ENCODE results near the gene DUSP5.

Gene DUSP5

DNA sequence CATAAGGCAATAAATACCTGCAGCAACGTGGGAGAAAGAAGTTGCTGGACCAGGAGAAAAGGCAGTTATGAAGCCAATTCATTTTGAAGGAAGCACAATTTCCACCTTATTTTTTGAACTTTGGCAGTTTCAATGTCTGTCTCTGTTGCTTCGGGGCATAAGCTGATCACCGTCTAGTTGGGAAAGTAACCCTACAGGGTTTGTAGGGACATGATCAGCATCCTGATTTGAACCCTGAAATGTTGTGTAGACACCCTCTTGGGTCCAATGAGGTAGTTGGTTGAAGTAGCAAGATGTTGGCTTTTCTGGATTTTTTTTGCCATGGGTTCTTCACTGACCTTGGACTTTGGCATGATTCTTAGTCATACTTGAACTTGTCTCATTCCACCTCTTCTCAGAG, 13.0 kb downstream of the DUSP5 start:
- Histone ChIP-seq H3K27ac (no peak overlapping the region), H3K9me3 (ENCODE audit: severe bottlenecking) (no peaks in the 10 kb centered on the region), H3K27me3 (ENCODE audit: insufficient read depth, low read depth, severe bottlenecking) (no peaks in the 10 kb centered on the region), H3K36me3 (peaks cover 86% of the 10 kb centered on the region), H3K4me3 (ENCODE audit: low read depth, low read length) (no peak overlapping the region)
- DNase-seq, result no peak
- TF ChIP-seq, protein P1, sequence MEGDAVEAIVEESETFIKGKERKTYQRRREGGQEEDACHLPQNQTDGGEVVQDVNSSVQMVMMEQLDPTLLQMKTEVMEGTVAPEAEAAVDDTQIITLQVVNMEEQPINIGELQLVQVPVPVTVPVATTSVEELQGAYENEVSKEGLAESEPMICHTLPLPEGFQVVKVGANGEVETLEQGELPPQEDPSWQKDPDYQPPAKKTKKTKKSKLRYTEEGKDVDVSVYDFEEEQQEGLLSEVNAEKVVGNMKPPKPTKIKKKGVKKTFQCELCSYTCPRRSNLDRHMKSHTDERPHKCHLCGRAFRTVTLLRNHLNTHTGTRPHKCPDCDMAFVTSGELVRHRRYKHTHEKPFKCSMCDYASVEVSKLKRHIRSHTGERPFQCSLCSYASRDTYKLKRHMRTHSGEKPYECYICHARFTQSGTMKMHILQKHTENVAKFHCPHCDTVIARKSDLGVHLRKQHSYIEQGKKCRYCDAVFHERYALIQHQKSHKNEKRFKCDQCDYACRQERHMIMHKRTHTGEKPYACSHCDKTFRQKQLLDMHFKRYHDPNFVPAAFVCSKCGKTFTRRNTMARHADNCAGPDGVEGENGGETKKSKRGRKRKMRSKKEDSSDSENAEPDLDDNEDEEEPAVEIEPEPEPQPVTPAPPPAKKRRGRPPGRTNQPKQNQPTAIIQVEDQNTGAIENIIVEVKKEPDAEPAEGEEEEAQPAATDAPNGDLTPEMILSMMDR (IDR thresholded peaks at IDR 0.05; ENCODE audit: low read depth, low read length), result no peak

DNA sequence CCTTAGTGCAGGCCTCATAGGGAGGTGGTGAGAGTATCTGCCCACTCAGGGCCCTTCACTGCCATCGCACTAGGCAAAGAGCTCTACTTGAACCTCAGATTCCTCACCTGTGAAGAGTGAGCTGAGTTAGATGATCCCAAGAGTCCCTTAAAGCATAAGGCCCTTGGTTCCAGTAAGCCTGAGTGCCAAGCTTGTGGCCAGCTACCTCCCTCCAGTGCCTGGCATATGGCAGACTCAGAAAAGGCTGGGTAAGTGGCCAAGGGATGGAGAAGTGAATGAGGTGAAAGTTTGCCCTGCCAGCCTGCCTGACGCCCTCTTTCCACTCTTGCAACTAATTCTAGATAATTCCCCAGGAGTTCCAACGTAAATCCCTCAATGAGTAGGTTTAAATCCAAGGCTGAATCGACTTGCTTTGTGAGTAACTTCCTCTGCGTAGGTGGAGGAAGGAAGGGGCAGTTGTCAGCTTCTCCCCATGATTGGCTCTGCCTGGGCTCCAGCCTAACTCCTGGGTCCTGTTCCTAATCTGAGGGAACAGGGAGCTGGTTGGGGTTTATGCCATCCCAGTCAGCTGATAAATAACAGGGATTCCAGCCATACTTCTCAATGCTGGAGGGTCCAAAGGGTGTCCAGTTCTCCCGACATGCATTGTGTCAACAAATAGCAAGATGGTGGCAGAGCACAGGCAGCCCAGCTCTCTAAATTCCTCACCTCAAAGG, 14.2 kb downstream of the DUSP5 start:
- DNase-seq, result no peak
- H3K9me3 ChIP-seq (ENCODE audit: severe bottlenecking), result no peaks in the 10 kb centered on the region

DNA sequence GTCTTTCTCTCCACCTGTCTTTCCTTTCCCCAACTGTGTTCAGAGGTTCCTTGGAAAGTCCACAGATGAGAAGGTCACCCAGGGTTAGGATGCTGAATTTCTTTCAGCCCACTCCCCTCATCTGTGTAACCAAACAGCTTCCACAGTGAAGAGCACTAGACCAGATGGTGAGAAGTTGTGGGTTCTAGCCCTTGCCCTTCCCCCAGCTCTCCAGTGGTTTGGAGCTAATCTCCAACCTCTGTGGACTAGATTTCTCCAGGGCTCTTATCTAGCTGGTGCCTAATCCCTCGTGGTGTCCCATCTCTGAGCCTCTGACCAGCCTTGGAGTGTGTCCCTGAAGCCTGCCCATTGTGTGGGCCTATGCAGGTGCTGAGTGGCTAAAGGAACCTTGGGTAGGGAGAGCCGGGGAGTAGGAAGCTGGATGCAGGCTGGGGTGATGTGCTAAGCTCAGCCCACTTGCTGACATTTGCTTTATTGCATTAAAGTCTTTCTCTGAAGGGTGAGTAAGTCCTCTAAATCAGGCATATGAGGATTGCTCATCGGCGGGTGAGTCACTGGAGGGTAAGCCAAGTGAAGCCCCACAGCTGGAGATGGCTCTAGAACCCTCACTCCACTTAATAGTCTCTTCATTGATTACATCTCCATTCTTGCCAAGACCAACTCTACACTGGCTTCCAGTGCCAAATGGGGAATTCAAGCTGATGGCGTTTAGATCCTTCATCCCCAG, 14.9 kb downstream of the DUSP5 start:
- Histone ChIP-seq H3K27ac (no peak overlapping the region), H3K36me3 (peaks cover 67% of the 10 kb centered on the region), H3K27me3 (ENCODE audit: insufficient read depth, low read depth, severe bottlenecking) (no peaks in the 10 kb centered on the region), H3K4me3 (ENCODE audit: low read depth, low read length) (no peak overlapping the region), H3K9me3 (ENCODE audit: severe bottlenecking) (no peaks in the 10 kb centered on the region)
- TF ChIP-seq, protein P1 (IDR thresholded peaks at IDR 0.05; ENCODE audit: low read depth, low read length), result no peak
- no peak for DNase-seq

More for the DNA sequence above, 14.2 kb downstream of the DUSP5 start:
- H3K4me3 ChIP-seq (ENCODE audit: low read depth, low read length), result no peak overlapping the region
- H3K36me3 ChIP-seq, result peaks cover 75% of the 10 kb centered on the region
- TF ChIP-seq, protein P1 (IDR thresholded peaks at IDR 0.05; ENCODE audit: low read depth, low read length), result no peak
- no peak overlapping the region for H3K27ac ChIP-seq
- no peaks in the 10 kb centered on the region for H3K27me3 ChIP-seq (ENCODE audit: insufficient read depth, low read depth, severe bottlenecking)

DNA sequence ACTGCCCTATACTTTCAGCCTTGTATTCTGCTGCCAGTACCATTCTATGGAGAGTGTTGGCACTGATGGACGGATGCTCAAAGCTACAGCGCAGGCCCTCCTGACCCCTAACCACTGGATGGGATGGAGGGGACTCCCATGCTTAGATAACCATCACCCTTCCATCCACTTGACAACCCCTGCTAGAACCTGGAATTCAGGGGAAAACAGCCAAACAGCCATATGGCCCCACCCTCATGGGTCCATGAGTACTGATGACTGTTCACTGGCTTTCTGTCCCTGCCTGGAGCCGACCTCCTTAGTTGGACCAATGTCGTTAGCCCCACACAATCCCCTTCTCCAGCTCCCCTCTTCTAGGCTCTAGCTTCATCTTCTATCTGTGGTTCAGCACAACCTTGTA, 16.2 kb downstream of the DUSP5 start:
- H3K27ac ChIP-seq, result no peak overlapping the region
- no peak overlapping the region for H3K4me3 ChIP-seq (ENCODE audit: low read depth, low read length)
- no peaks in the 10 kb centered on the region for H3K9me3 ChIP-seq (ENCODE audit: severe bottlenecking)
- TF ChIP-seq, protein P1 (IDR thresholded peaks at IDR 0.05; ENCODE audit: low read depth, low read length), result no peak
- H3K36me3 ChIP-seq, result peaks cover 54% of the 10 kb centered on the region
- no peaks in the 10 kb centered on the region for H3K27me3 ChIP-seq (ENCODE audit: insufficient read depth, low read depth, severe bottlenecking)
- DNase-seq, result no peak

DNA sequence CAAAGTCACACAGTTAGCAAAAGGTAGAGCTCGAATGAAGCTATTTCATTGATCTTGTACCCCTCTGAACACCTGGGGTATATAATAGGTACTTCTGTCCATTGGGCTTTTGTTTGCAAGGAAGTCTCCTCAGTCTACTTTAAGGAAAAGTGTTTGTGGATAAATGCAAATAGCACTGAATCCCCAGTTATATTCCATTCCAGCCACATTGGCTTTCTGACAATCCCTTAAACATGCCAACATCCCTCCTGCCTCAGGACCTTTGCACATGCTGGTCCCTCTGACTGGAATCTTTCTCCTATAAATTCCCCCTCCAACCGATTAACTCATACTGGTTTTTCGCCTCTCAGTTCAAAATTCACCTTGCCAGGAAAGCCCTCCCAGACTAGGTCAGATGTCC, 17.1 kb downstream of the DUSP5 start:
- DNase-seq, result no peak
- TF ChIP-seq, protein P1 (IDR thresholded peaks at IDR 0.05; ENCODE audit: low read depth, low read length), result no peak

More for the DNA sequence above, 17.1 kb downstream of the DUSP5 start:
- peaks cover 45% of the 10 kb centered on the region for H3K36me3 ChIP-seq
- no peak overlapping the region for H3K27ac ChIP-seq
- no peak overlapping the region for H3K4me3 ChIP-seq (ENCODE audit: low read depth, low read length)
- H3K9me3 ChIP-seq (ENCODE audit: severe bottlenecking), result no peaks in the 10 kb centered on the region
- no peaks in the 10 kb centered on the region for H3K27me3 ChIP-seq (ENCODE audit: insufficient read depth, low read depth, severe bottlenecking)
